GM13977 (cell line): ENCODE measurements around the gene GPHN.

ENCODE experiments used
- DNase-seq: peaks from one replicate; pipeline ENCODE4 v3.0.0; 2012; ENCODE audit warnings: low spot score
- in situ Hi-C: fragments of 300-500 bp; cut with MboI; formaldehyde crosslinking; loops from one replicate; pipeline ENCODE4 v1.12.0; 2022; ENCODE audit warnings: low sequenced_read_pairs, low pct_unique_long_range_greater_than_20kb, mixed read lengths, inconsistent platforms; ENCODE audit not compliant: unreplicated experiment
- TF ChIP-seq, protein P1 (sequence below): IDR thresholded peaks from 2 replicates; pipeline ENCODE4 v1.5.1; 2012; ENCODE audit warnings: mild to moderate bottlenecking, control low read depth; ENCODE audit not compliant: insufficient read depth; ENCODE audit errors: extremely low read depth, missing control alignments

Gene GPHN

DNA sequence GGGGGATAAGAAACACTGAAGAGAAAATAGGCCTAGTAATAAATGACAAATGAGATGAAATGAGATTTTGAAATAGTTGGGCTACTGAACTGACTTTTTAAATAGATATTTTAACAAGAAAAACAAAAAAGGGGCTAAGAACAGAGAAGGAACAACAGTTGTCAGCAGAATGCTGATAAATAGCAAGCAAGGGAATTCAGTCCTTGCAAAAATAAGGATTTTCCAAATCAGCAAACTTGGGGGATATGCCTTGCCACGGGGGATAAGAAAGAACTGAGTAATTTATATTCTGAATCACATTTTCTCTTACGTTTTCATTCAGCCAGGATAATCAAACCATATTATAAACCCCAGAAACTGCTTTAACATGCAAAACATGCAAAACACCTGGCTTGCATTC, 34.7 kb upstream of the GPHN start:
- in situ Hi-C loops, result no loop called here
- no peak for DNase-seq
- TF ChIP-seq, protein P1, sequence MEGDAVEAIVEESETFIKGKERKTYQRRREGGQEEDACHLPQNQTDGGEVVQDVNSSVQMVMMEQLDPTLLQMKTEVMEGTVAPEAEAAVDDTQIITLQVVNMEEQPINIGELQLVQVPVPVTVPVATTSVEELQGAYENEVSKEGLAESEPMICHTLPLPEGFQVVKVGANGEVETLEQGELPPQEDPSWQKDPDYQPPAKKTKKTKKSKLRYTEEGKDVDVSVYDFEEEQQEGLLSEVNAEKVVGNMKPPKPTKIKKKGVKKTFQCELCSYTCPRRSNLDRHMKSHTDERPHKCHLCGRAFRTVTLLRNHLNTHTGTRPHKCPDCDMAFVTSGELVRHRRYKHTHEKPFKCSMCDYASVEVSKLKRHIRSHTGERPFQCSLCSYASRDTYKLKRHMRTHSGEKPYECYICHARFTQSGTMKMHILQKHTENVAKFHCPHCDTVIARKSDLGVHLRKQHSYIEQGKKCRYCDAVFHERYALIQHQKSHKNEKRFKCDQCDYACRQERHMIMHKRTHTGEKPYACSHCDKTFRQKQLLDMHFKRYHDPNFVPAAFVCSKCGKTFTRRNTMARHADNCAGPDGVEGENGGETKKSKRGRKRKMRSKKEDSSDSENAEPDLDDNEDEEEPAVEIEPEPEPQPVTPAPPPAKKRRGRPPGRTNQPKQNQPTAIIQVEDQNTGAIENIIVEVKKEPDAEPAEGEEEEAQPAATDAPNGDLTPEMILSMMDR, result no peak

DNA sequence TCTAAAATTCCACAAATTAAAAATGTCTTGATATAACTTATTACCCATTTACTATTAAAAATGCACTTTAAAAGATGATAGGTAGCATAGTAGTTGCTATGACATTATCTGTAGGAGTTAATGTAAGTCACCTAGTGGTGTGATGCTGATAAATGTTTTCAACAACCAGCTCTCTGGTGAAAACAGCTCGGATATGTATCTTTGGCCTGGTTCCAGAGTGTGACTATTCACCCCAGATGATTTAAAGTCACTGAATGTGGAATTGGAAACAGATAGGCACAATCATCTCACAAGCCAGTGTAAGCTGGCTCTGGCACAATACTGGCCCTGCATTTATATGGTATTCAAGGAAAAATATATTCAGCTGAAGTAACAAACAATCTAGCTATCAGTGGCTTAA, 31.0 kb upstream of the GPHN start:
- in situ Hi-C loops, result loop anchor here (25.0 kb wide), 1 partner anchor 635 kb away; no protein-coding TSS in a partner anchor
- TF ChIP-seq, protein P1, result no peak
- DNase-seq, result no peak

DNA sequence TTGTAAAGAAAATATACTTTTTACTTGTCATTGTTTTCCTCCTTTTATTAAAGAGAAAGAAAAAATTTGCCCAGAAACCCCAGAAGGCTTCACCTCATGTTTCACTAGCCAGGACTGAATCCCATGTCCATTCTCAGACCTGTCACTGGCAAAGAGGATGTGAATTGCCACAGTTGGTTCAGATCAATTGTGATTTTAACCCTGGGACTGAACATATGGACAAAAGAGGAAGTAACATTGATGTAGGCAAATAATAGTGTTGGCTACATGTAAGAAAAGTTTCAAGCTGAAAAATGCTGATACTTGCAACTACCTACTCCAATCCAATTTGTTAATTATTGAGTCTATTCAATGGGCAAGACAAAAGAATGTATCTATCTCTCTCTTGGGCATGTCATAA, 30.4 kb upstream of the GPHN start:
- TF ChIP-seq, protein P1, result no peak
- no peak for DNase-seq
- in situ Hi-C loops, result loop anchor here (25.0 kb wide), 1 partner anchor 635 kb away; no protein-coding TSS in a partner anchor

DNA sequence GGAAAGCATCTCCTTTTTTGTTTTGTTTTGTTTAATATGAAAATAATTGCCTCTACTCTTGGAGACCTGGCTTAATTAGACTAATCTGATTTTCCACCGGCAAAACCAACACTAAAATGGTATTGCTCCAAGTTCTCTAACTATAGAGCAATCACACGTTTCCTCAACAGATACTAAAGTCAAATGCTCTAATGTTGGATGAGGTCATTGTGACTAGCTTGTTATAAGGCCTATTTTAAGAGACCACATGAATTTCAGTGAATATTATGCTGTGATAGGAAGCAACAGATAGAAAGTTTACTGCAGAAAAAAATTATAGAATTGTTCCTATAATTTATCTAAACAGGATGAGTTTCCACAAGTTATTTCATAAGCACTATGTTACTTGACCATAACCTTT, 25.1 kb upstream of the GPHN start:
- DNase-seq, result no peak
- TF ChIP-seq, protein P1, result no peak
- in situ Hi-C loops, result loop anchor here (25.0 kb wide), 1 partner anchor 629 kb away; no protein-coding TSS in a partner anchor

DNA sequence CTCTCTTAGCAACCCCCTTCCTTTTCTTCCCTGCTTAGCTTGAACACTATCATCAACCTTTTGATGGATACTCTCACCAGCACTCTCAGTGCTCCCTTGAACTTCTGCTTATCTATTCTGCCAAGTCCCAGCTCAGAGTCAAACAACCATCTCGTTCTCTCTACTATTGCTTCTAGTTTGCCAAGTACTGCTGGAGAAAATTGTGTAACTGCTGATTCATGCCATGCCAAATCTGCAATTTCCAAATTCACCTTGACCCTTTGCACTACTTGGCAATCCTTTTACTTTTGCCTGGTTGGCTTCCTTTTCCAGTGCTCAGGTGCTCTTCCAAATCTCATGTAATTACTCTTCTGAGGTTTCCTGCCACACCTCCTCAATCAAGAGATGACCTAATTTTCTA, 24.6 kb upstream of the GPHN start:
- DNase-seq, result no peak
- TF ChIP-seq, protein P1, result no peak
- in situ Hi-C loops, result loop anchor here (25.0 kb wide), 1 partner anchor 629 kb away; no protein-coding TSS in a partner anchor

DNA sequence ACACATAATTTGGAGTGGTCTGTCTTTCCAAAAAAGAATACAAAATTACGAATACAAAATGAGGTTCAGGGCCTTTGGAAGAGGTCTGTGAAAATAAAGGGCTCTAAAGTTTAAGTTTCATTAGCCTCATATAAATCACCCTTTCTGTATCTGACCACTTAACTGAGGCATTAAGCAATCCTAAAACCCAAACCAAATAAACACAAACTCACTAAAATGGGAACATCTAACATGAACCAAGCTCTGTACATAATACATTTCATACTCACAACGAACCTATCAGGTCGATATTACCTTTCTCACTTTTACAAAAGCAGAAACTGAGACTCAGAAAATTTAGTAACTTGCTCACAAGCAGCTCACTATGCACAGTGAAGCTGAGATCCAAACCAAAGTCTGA, 22.9 kb upstream of the GPHN start:
- TF ChIP-seq, protein P1, result no peak
- no peak for DNase-seq
- in situ Hi-C loops, result loop anchor here (25.0 kb wide), 1 partner anchor 627 kb away; no protein-coding TSS in a partner anchor
